GM18867 (cell line): ENCODE results near the gene UNC119.
"Not testable (repeated sequence)": the region's sequence is repeated elsewhere in the genome, so short reads cannot be mapped to it uniquely, and the experiment has no call there.

Source experiments
- ATAC-seq: cut with Tn5 transposase; IDR thresholded peaks from one replicate; pipeline ENCODE4 v1.9.1; 2021; ENCODE audit warnings: mild to moderate bottlenecking, moderate library complexity; ENCODE audit not compliant: unreplicated experiment

The UNC119 gene

DNA sequence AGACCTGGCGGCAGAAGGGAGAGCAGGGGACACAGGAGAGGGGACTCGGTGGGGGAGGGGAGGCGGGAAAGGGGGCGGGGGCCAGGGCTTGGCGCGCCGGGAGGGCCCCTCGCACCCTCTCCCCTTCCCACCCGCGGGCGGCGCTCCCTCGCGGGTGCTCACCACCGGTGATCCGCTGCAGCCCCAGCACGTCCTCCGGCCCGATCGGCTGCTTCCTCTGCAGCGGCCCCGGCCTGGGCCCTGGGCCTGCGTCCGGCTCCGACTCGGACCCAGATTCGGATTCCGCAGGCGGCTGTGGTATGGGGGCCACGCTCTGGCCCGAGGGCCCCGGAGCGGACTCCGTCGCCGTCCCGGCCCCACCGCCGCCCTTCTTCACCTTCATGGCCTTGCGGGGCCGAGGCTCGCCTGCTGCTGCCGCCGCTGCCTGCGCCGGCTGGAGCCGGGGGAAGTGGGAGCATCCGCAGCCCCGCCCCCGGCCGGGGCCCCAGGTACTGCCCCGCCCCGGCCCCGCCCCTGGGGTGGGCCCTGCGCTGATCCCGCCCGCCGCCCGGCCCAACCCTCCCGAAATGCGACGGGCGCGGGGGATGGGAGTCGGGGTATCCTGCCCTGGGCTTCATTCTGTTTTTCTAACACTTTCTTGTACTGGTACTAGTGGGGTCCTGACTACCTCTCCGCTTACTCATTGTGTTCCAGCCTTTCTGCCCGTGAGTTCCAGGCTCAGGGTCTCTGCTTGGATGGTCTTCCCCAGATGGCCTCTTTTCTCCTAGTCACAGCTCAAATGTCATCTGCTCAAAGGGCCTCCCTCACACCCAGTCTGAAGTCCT lies at the start of gene UNC119:
TSS of gene UNC119 (minus strand) at position 449 of the 824 bp plus-strand sequence. CDS start at position 382, 67 bp downstream.
- ATAC-seq, result peak; percentile 59

DNA sequence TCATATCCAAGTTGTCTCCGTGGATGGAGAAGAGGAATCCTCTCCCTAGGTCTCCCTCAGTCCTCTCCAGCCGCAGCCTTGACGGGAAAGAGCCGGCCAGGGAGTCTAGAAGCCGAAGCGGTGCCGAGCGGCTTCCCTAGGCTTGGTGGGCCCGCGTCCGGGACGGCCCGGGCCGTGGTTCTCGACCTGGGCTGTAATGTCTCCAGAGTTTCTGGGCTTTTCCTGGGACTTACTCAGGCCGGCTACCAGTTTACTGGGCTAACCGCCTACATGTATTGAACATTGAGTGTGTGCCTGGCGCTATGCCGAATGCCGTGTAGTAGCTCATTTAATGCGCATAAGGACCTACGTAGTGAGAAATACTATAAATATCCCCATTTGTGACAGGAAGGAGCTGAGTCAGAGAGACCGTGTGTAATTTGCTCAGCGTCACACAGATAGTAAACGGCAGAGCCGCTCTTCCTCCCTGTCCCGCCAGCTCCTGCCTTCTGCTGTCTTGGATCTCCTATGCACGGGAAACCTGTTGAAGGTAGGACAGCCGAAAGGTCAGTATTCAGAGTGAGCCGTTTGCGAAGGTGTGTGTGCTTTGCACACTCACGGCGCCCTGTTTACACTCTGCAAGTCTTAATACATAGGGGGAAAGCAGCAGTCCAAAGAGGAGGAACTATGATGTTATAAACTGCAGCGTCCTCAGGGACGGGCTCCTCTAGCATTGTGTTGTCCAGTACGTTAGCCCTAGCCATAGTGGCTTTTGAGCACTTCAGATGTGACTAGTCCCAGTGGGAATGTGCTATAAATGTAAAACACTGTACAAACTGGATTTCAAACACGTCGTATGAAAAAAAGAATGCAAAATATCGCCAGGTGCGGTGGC lies 47.1 kb upstream of the UNC119 start:
- ATAC-seq, result peak; percentile 46

DNA sequence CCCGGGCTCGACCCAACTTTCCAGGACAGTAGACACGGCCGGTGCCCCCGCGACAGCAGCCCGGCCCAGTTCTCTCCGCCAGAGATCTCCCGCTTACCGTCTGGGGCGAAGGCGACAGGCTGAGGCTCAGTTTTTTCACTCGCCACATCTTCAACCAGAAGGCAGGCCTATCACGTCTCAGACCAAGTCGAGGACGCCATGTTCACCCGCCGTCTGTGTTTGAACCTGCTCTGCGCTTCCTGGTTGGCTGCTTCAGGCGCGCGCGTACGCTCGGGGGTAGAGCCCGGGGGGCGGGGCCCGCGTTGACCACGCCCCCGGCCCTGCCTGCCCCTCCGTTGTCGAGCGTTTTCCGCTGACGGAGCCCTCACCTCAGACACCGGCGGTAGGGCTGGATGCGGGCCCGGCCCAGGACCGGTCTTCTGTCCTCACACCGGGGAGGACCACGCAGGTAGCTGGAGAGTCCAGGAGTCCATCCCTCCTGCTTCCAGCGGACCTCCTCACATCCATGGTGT lies 46.4 kb upstream of the UNC119 start, which contains the start of gene SPAG5:
TSS of gene SPAG5 (minus strand) at position 227 of the 512 bp plus-strand sequence. CDS start at position 148, 79 bp downstream.
- ATAC-seq, result peak; percentile 73

DNA sequence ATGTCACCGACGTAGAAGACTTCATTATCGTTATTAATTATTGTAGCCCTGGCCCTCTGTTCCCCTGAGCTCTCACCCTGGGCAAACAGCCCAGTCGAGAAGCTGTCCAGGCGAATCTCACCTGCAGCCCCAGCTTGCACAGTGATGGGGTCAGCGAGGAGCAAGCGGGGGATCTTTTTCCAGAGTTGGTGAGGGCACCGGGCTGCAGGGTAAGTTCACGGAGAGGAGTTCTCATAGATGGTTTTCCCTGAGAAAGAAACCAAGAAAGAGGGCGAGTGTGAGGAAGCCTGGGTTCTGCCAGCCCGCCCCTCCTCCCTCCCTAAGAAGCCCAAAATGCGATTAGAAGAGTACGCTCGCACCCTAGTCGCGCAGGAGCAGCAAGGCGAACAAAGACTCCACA lies 46.0 kb upstream of the UNC119 start:
- ATAC-seq, result no peak

DNA sequence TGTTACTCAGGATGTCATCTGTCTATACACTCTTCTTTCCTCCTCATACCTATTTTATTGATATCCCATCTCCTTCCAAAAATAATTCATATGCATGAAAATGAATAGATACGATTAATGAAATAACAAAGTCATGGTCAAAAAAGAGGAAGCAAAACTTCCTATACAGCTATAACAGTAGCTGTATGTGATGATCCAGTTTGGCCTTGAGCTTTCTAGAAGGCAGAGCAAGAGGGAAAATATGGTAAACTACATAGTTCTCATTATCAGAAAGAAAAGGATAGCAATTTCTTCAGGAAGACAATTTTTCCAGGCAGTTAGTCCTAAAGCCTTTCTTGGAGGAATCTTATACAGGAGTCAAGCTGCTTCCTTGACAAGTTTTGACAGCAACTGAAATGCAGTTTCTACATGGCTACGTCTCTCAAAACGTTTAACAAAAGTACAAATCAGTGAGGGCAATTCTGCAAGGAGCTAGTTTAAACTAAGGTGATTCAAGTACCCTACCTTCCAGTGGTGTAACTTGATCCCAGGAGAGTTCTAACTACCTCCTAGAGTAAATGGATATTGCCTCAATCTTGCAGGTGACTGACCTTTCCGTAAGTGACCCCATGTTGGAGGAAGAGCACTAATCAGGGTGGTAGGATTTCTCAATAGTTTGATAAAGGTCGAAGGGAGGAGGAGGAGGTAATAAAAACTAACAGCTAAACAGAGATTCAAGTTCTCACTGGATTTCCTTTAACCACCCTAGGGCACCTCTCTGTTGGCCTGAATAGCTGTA lies 45.4 kb upstream of the UNC119 start:
- ATAC-seq, result no peak

DNA sequence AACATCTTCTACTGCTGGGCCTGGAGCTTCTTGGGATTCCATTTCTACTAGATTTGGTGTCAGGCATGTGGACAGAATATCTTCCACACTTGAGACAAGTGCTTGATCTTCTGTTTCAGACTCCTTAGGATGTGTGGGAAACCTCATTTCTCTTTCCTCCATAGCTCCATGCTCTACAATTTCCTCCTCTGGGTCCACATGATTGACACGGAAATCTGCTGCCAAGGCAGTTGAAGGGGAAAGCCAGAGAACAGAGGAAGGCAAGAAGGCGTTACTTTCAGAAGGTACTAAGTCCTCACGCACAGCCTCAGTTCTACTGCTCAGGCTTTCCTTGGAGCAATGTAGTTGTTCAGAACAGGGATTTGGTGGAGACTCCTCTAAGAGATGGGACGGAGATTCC lies 39.8 kb upstream of the UNC119 start:
- no peak for ATAC-seq

DNA sequence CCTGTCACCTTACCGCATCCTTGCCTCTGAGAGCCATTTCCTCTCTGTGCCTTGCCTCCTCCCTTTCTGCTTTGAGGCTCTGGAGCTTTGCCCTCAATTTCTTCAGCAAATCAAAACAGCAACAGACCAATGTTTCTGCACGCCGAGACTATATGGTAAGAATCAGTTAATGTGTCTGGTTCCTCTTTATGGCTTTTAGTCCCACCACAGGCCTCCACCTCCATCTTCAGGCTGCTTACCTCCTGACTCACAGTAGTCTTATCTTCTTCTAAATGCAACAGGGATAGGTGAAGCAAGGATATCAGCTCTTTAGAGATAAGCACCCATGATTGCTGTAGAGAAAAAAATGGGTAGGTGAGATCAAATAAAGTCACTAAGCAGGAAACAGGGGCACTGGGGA lies 33.4 kb upstream of the UNC119 start:
- no peak for ATAC-seq

DNA sequence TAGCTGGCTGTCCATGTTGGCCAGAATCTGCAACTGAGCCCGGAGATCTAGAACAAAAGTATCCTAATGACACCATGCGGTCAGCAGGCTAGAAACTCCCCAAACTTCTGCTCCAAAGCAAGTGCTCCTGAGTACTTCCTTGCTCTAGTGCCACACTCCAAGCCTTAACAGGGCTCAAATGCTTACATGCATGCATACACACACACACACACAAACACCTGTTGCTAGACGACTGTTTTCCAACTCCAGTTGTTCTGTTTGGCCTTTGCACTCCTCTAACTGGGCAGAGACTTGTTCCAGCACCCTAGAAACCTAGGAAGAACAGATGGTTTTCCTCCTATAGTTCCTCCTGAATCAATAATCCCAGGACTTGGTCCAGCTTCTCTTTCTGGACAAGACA lies 32.0 kb upstream of the UNC119 start:
- no peak for ATAC-seq

DNA sequence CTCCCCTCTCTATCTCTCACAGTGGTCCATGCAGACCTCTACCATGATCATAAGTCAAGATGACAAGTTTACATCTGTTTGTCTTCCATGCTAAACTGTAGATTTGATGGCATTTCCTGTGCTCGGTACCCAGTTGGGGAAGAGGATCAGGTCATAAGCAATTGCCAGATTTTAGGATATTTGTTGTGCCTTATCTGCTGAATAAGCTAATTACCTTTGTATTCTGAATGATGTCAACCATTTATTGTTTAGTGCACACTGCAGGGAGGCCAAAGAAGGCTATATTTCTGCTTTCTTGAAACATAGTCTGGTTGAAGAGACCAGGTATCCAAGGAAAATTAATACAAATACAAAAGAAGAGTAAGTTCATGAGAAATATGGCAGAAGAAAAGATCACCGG lies 30.1 kb upstream of the UNC119 start:
- ATAC-seq, result no peak

DNA sequence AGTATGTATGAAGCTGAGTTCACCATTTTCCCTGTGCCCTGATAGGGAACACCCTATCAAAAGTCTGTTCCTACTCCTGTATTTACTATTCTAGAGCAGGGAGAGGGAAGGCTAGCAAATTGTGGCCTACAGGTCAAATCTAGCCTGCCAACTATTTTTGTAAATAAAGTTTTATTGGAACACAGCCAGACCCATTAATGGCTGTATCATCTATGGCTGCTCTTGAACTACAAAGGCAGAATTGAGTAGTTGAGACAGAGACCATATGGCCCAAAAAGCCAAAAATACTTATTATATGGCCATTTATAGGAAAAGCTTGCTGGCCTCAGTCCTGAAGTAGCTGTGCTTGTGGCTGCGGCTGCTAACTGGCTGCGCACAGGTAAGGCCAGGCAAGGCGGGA lies 28.5 kb upstream of the UNC119 start:
- no peak for ATAC-seq

DNA sequence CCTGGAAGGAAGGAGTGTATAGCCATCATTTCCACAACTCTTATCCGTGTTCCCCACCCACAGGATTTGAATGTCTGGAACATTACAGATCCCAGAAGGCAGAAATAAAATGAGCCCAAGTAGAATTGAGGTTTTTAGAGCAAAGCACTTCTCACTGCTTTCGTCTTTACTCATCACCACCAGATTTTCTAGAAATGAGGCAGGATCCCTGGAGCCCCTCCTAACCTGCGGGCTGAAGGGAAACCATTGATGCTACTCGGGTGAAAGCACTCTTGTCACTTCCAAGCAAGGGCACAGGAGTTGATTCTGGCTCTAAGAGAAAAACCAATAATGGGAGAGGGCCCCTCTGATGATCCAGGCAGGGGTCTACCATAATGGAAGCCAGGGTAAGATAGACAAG lies 27.1 kb upstream of the UNC119 start:
- ATAC-seq, result no peak

DNA sequence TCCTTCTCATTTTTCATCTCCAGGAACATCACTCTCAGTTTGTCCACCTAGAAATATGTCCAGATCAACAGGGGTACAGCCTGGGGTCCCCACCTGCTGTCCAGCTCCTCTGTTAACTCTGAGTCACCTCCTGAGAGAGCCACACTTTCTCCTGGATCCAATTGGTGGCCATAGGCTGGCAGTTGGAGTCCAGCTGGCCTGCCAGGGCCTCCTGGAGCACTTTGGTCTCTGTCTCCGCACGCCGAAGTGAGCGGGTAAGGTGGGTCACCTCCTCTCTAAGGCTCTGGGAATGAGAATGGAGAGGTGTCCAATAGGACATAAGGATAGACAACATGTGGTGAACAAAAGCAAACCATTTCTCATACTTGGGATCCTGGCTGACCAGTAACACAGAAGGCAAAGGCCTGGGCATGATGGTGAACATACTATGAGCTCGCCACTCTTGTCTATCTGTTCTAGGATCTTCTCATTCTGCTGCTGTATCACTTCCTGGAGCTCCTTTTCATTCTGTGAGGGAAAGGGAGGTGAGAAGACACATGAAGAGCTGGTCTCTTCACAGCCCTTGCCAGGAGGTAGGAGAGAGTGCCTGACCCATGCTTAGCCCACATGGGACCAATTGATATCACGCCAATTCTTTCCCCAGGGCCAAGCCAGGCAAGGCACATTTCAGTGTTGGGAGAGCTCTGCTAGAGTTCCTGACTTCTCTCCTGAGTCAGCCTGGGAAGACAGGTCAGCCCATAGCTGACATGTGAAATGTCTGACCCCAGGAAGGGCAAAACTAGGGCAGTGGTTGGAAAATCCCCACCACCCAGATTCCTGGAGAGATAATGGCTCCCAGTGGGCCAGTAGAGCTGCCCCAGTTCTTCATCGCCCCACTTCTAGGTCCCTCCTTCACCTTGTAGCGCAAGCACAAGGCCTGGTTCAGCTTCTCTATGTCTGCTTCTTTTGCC lies 26.1 kb upstream of the UNC119 start:
- ATAC-seq, result no peak

DNA sequence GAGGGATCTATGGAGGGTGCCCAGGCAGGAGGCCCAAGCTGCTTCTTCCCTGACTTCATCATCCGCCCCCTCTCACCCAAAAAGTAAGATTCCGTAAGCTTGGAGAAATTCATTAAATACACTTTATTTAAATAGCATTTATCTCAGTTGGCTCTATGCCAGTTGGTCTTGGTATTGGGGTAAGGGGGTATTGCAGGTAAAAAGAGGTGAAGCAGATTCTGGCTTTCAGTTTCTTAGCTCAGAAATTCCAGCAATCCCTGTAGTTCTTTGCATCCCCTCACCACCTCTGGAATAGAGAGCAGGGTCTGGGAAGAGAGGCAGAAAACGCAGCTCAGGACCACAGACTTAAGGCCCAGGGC lies 25.0 kb upstream of the UNC119 start:
- no peak for ATAC-seq

DNA sequence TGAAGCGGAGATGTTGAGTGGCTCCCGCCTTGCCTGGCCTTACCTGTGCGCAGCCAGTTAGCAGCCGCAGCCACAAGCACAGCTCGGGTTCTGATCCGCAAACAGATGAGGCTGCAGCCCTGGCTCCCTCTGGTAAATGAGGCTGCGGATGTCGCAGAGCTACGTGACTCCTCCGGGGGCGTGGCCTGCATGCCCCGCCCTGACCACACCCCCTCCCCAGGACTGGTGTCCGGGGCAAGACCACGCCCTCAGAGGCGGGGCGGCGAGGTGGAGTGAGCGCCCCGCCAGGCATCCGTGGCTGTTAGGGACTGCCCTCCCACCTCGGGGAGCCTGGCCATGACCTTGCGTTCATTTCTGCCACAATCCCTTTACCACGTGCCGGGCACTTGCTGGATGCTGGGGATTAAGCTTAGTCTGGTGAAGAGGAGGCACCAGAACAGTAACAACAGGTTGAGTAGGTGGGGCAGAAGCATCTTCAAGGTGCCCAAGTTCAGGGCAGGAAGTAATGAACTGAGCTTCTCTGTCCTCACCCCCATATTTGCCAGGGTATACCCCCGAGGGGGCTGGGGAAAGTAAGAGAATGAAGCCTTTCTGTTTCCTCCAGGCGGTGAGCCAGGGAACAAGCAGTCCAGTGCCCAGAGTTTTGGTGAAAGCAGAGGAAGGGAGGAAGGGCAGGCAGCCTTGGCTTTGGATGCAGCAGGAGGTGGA lies 24.5 kb upstream of the UNC119 start, which contains the start of gene ALDOC:
TSS of gene ALDOC (minus strand) at position 138 of the 708 bp plus-strand sequence. CDS start 1,363 bp downstream, outside the sequence.
- ATAC-seq, result peak; percentile 80

DNA sequence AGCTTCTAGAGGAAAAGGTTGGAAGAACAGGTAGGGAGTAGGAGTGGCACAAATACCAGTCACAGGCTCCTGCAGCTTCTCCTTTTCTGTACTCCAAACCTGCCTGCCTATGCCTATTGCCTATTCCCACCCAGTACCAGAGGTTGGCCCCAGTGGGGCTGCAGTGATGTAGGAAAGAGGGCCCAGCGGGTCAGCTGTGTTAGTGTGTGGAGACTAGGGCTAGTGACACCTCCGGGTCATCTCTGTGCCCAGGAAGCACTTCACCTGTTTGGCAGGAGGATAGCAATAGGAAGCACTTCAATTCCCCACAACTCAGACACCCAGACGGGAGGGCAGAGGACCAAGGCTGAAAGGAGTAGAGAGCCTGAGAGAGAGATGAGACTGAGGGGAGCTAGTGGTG lies 23.6 kb upstream of the UNC119 start:
- not testable (repeated sequence) for ATAC-seq

DNA sequence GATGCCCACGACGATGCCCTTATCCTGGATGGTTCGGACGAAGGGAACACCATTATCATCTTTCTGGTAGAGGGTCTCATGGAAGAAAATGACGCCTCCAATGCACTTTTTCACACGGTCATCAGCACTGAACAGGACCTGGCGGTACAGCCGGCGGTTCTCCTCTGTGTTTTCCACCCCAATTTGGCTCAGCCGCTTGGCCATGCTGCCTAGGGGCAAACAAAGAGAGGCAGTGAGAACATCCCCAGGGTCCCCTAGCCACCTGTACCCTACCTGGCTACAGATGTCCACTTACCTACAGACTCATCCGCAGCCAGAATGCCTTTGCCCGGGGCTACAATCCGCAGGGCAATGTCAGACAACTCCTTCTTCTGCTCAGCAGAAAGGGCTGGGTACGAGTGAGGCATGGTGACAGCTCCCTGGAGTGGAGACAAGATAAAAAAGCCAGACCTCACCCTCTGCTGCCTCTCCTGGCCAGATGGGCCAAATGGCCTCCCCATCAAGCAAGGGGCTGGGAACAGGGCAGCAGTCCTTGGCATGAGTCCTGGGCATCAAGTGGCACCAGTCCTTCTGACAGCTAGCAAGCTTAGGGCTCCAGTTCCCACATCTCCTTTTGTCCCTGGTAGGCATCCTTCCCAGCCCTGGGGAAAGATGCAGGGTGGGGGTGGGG lies 22.8 kb upstream of the UNC119 start:
- no peak for ATAC-seq

DNA sequence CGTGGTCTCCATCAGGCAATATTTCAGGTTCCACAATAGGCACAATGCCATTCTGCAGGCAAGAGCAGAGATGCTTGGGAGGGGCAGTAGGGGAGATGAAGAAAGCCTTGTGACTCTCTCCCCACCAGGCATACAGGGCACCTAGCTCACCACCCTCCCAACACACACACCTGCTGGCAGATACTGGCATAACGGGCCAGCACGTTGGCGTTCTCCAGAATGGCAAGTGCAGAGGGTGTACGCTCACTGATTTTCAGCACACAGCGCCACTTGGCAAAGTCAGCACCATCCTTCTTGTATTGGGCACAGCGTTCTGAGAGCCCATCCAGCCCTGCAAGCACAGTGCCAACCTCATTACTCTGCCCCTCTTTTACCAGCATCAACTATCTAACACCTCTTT lies 22.1 kb upstream of the UNC119 start:
- no peak for ATAC-seq

DNA sequence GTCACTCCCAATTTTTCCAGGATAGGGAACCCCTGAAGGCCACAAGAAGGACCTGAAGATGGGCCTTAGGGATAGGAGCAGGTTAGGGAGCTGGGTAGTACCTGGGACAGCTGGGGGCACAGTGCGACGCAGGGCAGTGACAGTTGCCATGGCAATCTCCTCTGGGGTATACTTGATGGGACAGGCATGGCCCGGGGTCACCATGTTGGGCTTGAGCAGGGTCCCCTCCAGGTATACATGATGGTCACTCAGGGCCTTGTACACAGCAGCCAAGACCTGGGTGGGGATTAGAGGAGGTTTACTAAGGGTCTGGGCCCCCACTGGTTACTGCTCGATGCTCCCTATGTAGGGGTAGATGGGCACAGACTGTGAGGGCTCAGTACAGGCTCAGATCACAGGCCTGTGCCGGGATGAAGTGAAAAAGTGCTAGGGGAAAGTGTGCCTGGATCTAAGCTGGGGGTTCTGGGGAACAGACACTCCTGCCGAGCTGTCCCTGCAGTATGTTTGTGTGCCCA lies 21.6 kb upstream of the UNC119 start:
- ATAC-seq, result no peak
